ENCODE results near the gene MMADHC.

MMADHC gene

GRCh38 chr2:149536649-149537048 is 50.9 kb downstream of the MMADHC start:
- Histone ChIP-seq H2BK5ac (ENCODE audit: low read depth, low read length, poor library complexity, severe bottlenecking) (no peak overlapping the region), H4K91ac (ENCODE audit: low read length) (no peak overlapping the region), H3K4me3 (ENCODE audit: insufficient read depth in 1 of 2, low read depth in 1 of 2, low read length in 2 of 2) (no peak overlapping the region), H3K4ac (ENCODE audit: low read depth in 1 of 2, low read length in 2 of 2) (no peak overlapping the region), H3K27ac (ENCODE audit: low read length, poor library complexity, severe bottlenecking) (no peak overlapping the region), H3K9ac (ENCODE audit: low read length) (no peak overlapping the region), H2BK15ac (ENCODE audit: low read depth, poor library complexity, severe bottlenecking) (no peak overlapping the region), H3K14ac (ENCODE audit: low read length in 2 of 2) (no peak overlapping the region), H2BK120ac (ENCODE audit: low read depth, low read length) (no peak overlapping the region), H2AK5ac (ENCODE audit: low read length, severe bottlenecking) (no peak overlapping the region), H3K36me3 (ENCODE audit: control insufficient read depth in 1 of 2, insufficient read depth in 2 of 2, low read depth in 1 of 2, low read length in 2 of 2) (no peaks in the 10 kb centered on the region), H3K27me3 (ENCODE audit: control insufficient read depth in 1 of 2, insufficient read depth in 1 of 2, low read length in 2 of 2) (peaks cover 10 to 12% of the 10 kb centered on the region in 2 experiments), H3K4me2 (ENCODE audit: low read length, poor library complexity, severe bottlenecking) (no peak overlapping the region), H3K18ac (ENCODE audit: low read depth in 1 of 2, low read length in 2 of 2) (no peak overlapping the region), H4K8ac (ENCODE audit: low read length) (no peak overlapping the region), H2AFZ (ENCODE audit: low read depth, low read length) (no peak overlapping the region), H3K9me3 (ENCODE audit: control insufficient read depth, low read length) (no peaks in the 10 kb centered on the region), H3K4me1 (ENCODE audit: control insufficient read depth, insufficient read depth, low read depth, low read length) (no peaks in the 10 kb centered on the region), H3K79me1 (replicated peaks; ENCODE audit: low read length, poor library complexity, severe bottlenecking) (no peaks in the 10 kb centered on the region), H3K23ac (ENCODE audit: low read length in 2 of 2) (no peak overlapping the region), H2BK12ac (ENCODE audit: low read length in 2 of 2) (no peak overlapping the region)
- DNase-seq, result peak; percentile 42

- no peak overlapping the region for H2BK5ac ChIP-seq (ENCODE audit: low read depth, low read length, poor library complexity, severe bottlenecking)
- H2BK120ac ChIP-seq (ENCODE audit: low read depth, low read length), result no peak overlapping the region
- DNase-seq, result no peak
- no peak overlapping the region for H2AFZ ChIP-seq (ENCODE audit: low read depth, low read length)
- H4K8ac ChIP-seq (ENCODE audit: low read length), result no peak overlapping the region
- H4K91ac ChIP-seq (ENCODE audit: low read length), result no peak overlapping the region
- no peak overlapping the region for H3K4me2 ChIP-seq (ENCODE audit: low read length, poor library complexity, severe bottlenecking)
- no peak overlapping the region for H2BK12ac ChIP-seq (ENCODE audit: low read length in 2 of 2)
- no peak overlapping the region for H3K18ac ChIP-seq (ENCODE audit: low read depth in 1 of 2, low read length in 2 of 2)
- no peak overlapping the region for H3K4me3 ChIP-seq (ENCODE audit: insufficient read depth in 1 of 2, low read depth in 1 of 2, low read length in 2 of 2)
- no peaks in the 10 kb centered on the region for H3K36me3 ChIP-seq (ENCODE audit: control insufficient read depth in 1 of 2, insufficient read depth in 2 of 2, low read depth in 1 of 2, low read length in 2 of 2)
- H3K79me1 ChIP-seq (replicated peaks; ENCODE audit: low read length, poor library complexity, severe bottlenecking), result no peaks in the 10 kb centered on the region
- no peak overlapping the region for H2AK5ac ChIP-seq (ENCODE audit: low read length, severe bottlenecking)
- peaks cover 4 to 14% of the 10 kb centered on the region in 2 experiments for H3K27me3 ChIP-seq (ENCODE audit: control insufficient read depth in 1 of 2, insufficient read depth in 1 of 2, low read length in 2 of 2)
- no peak overlapping the region for H3K23ac ChIP-seq (ENCODE audit: low read length in 2 of 2)
- no peak overlapping the region for H3K9ac ChIP-seq (ENCODE audit: low read length)
- H3K27ac ChIP-seq (ENCODE audit: low read length, poor library complexity, severe bottlenecking), result no peak overlapping the region
- no peaks in the 10 kb centered on the region for H3K4me1 ChIP-seq (ENCODE audit: control insufficient read depth, insufficient read depth, low read depth, low read length)
- H3K14ac ChIP-seq (ENCODE audit: low read length in 2 of 2), result no peak overlapping the region
- no peak overlapping the region for H2BK15ac ChIP-seq (ENCODE audit: low read depth, poor library complexity, severe bottlenecking)
- 90% methylated on average over 7 of the region's 7 CpGs for WGBS
- H3K4ac ChIP-seq (ENCODE audit: low read depth in 1 of 2, low read length in 2 of 2), result no peak overlapping the region
- H3K9me3 ChIP-seq (ENCODE audit: control insufficient read depth, low read length), result no peaks in the 10 kb centered on the region
These were observed 52.9 kb downstream of the MMADHC start for GRCh38 chr2:149534674-149535073.

- Histone ChIP-seq H2AK5ac (ENCODE audit: low read length, severe bottlenecking) (no peak overlapping the region), H2BK15ac (ENCODE audit: low read depth, poor library complexity, severe bottlenecking) (no peak overlapping the region), H2BK120ac (ENCODE audit: low read depth, low read length) (no peak overlapping the region), H2BK12ac (ENCODE audit: low read length in 2 of 2) (no peak overlapping the region), H3K4me1 (ENCODE audit: control insufficient read depth, insufficient read depth, low read depth, low read length) (no peaks in the 10 kb centered on the region), H4K8ac (ENCODE audit: low read length) (no peak overlapping the region), H3K23ac (ENCODE audit: low read length in 2 of 2) (no peak overlapping the region), H3K79me1 (replicated peaks; ENCODE audit: low read length, poor library complexity, severe bottlenecking) (no peaks in the 10 kb centered on the region), H3K4me3 (ENCODE audit: insufficient read depth in 1 of 2, low read depth in 1 of 2, low read length in 2 of 2) (no peak overlapping the region), H3K27me3 (ENCODE audit: control insufficient read depth in 1 of 2, insufficient read depth in 1 of 2, low read length in 2 of 2) (peaks cover 0 to 13% of the 10 kb centered on the region in 2 experiments), H2AFZ (ENCODE audit: low read depth, low read length) (no peak overlapping the region), H4K91ac (ENCODE audit: low read length) (no peak overlapping the region), H3K18ac (ENCODE audit: low read depth in 1 of 2, low read length in 2 of 2) (no peak overlapping the region), H3K9me3 (ENCODE audit: control insufficient read depth, low read length) (no peaks in the 10 kb centered on the region), H2BK5ac (ENCODE audit: low read depth, low read length, poor library complexity, severe bottlenecking) (no peak overlapping the region), H3K4me2 (ENCODE audit: low read length, poor library complexity, severe bottlenecking) (no peak overlapping the region), H3K9ac (ENCODE audit: low read length) (no peak overlapping the region), H3K4ac (ENCODE audit: low read depth in 1 of 2, low read length in 2 of 2) (no peak overlapping the region), H3K36me3 (ENCODE audit: control insufficient read depth in 1 of 2, insufficient read depth in 2 of 2, low read depth in 1 of 2, low read length in 2 of 2) (no peaks in the 10 kb centered on the region), H3K27ac (ENCODE audit: low read length, poor library complexity, severe bottlenecking) (no peak overlapping the region), H3K14ac (ENCODE audit: low read length in 2 of 2) (no peak overlapping the region)
- no peak for DNase-seq
- 70% methylated on average over 3 of the region's 3 CpGs for WGBS
These were observed 58.6 kb downstream of the MMADHC start for GRCh38 chr2:149528983-149529382.

DNA sequence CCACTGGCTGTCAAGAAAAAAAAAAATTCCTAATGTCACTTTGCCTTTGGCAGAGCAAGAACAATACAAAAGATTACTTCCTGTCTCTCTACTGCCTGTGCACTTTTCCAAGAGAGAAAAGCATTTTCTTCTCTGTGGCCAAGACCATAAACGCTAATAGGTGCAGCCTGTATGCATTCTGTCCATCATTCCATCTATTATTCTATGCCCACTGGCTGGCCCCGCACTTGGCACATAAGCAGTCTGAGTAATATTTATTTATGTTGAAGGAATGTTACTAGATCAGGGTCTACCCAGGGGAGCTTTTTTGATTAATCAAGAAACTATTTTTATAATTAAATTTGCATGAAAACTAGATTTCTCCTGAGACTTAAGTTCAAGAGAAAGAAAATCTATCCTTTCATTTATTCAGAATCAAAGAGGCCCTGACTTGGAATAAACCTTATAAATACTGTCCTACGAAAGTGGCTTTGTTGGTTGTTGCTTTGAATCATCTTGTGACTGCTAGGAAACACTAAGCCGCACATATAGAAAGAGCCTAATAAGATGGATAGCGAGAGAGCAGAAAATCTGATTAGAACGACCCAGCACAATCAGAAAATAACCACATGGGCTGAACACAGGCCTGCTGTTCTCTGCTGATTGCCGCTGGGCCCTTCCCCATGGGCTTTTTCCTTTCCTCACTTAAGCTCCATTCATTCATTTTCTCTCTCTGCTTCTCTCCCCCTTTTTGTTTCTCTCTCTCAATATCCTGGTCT is 59.4 kb downstream of the MMADHC start:
- Histone ChIP-seq H2BK12ac (ENCODE audit: low read length in 2 of 2) (no peak overlapping the region), H2BK5ac (ENCODE audit: low read depth, low read length, poor library complexity, severe bottlenecking) (no peak overlapping the region), H3K23ac (ENCODE audit: low read length in 2 of 2) (no peak overlapping the region), H3K4me2 (ENCODE audit: low read length, poor library complexity, severe bottlenecking) (no peak overlapping the region), H3K18ac (ENCODE audit: low read depth in 1 of 2, low read length in 2 of 2) (no peak overlapping the region), H3K4me3 (ENCODE audit: insufficient read depth in 1 of 2, low read depth in 1 of 2, low read length in 2 of 2) (no peak overlapping the region), H3K4ac (ENCODE audit: low read depth in 1 of 2, low read length in 2 of 2) (no peak overlapping the region), H3K9ac (ENCODE audit: low read length) (no peak overlapping the region), H3K79me1 (replicated peaks; ENCODE audit: low read length, poor library complexity, severe bottlenecking) (no peaks in the 10 kb centered on the region), H3K27ac (ENCODE audit: low read length, poor library complexity, severe bottlenecking) (no peak overlapping the region), H3K4me1 (ENCODE audit: control insufficient read depth, insufficient read depth, low read depth, low read length) (no peaks in the 10 kb centered on the region), H4K91ac (ENCODE audit: low read length) (no peak overlapping the region), H3K36me3 (ENCODE audit: control insufficient read depth in 1 of 2, insufficient read depth in 2 of 2, low read depth in 1 of 2, low read length in 2 of 2) (no peaks in the 10 kb centered on the region), H3K9me3 (ENCODE audit: control insufficient read depth, low read length) (no peaks in the 10 kb centered on the region), H2AK5ac (ENCODE audit: low read length, severe bottlenecking) (no peak overlapping the region), H2BK15ac (ENCODE audit: low read depth, poor library complexity, severe bottlenecking) (no peak overlapping the region), H2BK120ac (ENCODE audit: low read depth, low read length) (no peak overlapping the region), H3K14ac (ENCODE audit: low read length in 2 of 2) (no peak overlapping the region), H2AFZ (ENCODE audit: low read depth, low read length) (no peak overlapping the region), H4K8ac (ENCODE audit: low read length) (no peak overlapping the region), H3K27me3 (ENCODE audit: control insufficient read depth in 1 of 2, insufficient read depth in 1 of 2, low read length in 2 of 2) (peaks cover 0 to 6% of the 10 kb centered on the region in 2 experiments)
- WGBS, result 89% methylated on average over 5 of the region's 7 CpGs
- no peak for DNase-seq

Measured in mesenchymal stem cell (in vitro differentiated cells and primary cell).